Gastroesophageal sphincter (tissue), 4 donors: ENCODE results near the gene BAX. TPM values are rescaled to one million over a fixed set of nuclear protein-coding genes. Genes with fewer than 3 reads are reported as not detected.

Experiments used
- ATAC-seq: fragments of 150-250 bp; one replicate; pipeline ENCODE4 v1.9.1; 2016; ENCODE audit warnings: mild to moderate bottlenecking, moderate library complexity
- H3K27ac ChIP-seq, 4 donors: fragments of 200-600 bp; sonication (generic) in 3 of 4; 1 replicate in 3 of 4; 2 replicates in 1 of 4; pipeline ENCODE4 v1.5.1; 2016 to 2019
- H3K27me3 ChIP-seq: fragments of 200-600 bp; sonication (generic); one replicate; pipeline ENCODE4 v1.5.1; 2019
- H3K36me3 ChIP-seq, 2 donors: fragments of 200-600 bp; sonication (generic); one replicate each; pipeline ENCODE4 v1.5.1; 2019; ENCODE audit warnings: control low read depth in 1 of 2
- H3K4me1 ChIP-seq, 3 donors: fragments of 200-600 bp; sonication (generic); 1 replicate in 2 of 3; 2 replicates in 1 of 3; pipeline ENCODE4 v1.5.1; 2016 to 2019; ENCODE audit warnings: control low read depth in 2 of 3
- H3K4me3 ChIP-seq, 2 donors: fragments of 200-600 bp; sonication (generic); one replicate each; pipeline ENCODE4 v1.5.1; 2019; ENCODE audit warnings: mild to moderate bottlenecking in 1 of 2, moderate library complexity in 1 of 2
- H3K9me3 ChIP-seq, 3 donors: fragments of 200-600 bp; sonication (generic); one replicate each; pipeline ENCODE4 v1.5.1; 2017 to 2019; ENCODE audit warnings: control low read depth in 2 of 3
- EP300 ChIP-seq: sonication (generic); formaldehyde crosslinking; IDR thresholded peaks from one replicate; pipeline ENCODE4 v1.6.1; 2017; ENCODE audit warnings: antibody characterized with exemption, mild to moderate bottlenecking
- POLR2A ChIP-seq, 2 donors: fragments of 450-650 bp; IDR thresholded peaks; one replicate each; pipeline ENCODE4 v1.6.1; 2017; ENCODE audit warnings: antibody characterized with exemption in 2 of 2, mild to moderate bottlenecking in 2 of 2, moderate library complexity in 1 of 2
- POLR2AphosphoS5 ChIP-seq: sonication (generic); formaldehyde crosslinking; IDR thresholded peaks from one replicate; pipeline ENCODE4 v1.6.1; 2017; ENCODE audit warnings: antibody characterized with exemption
- WGBS, 2 donors: methylation state at CpG; one replicate each; pipeline ENCODE4 v1.1.5; 2018; ENCODE audit warnings: low coverage in 1 of 2; 5-methylcytosine and 5-hydroxymethylcytosine counted together
- total RNA-seq, 4 donors: library from RNA; depleted of rRNA; stranded (reverse); fragments of >200 nt; gene quantifications; one replicate each; pipeline ENCODE4 v1.1.0, GENCODE V29; 2016
- TF ChIP-seq, protein P1 (sequence below), 4 experiments: fragments of 200-600 bp in 2 of 4; fragments of 450-650 bp in 2 of 4; sonication (generic) in 1 of 4; IDR thresholded peaks; one replicate each; pipeline ENCODE4 v1.5.1; 2017 to 2019; ENCODE audit warnings: antibody characterized with exemption in 4 of 4, mild to moderate bottlenecking in 2 of 4, moderate library complexity in 2 of 4

Gene BAX
- total RNA-seq, 4 donors from 2014 or later, result 31.5 to 40.8 (median 34.8) TPM

DNA sequence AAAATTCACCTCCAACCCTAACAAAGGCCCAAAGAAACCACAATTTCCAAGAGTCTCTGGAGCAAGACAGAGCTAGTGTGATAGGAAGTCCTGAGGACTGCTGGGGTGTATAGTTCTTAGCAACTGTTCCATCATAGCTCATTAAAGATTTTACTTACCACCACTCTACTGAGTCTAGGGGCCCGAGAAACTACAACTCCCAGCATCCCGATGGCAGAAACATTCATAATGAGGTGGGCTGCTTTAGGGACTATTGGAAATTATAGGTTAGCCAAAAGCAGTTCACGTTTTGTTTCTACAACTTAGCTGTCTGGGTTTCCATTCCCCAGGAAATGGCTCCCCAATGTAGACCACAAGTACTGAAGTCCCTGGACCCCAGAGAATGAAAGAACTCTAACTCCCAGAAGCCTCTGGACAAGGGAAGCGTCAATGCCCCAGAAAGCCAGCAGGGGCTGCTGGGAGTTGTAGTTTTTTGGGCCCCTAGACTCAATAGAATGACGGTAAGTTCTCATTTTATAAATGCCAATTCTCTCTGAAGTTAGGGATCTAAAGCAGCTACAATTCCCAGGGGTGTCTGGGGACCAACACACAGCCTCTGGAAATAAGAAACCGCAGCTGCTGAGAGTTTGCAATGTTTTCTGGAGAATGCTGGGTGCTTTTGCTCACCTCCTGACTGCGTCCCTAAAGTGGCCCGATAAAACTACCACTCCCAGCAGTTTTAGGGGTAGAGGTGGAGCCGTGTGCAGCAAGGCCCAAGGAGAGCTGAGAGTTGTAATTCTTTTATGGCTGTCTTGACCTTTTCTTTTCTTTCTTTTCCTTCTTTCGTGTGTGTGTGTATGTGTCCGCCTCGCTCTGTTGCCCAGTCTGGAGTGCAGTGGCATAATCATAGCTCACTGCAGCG is 21.5 kb downstream of the BAX start:
- no peaks in the 10 kb centered on the region for H3K27me3 ChIP-seq
- H3K36me3 ChIP-seq, result peaks cover 0 to 75% of the 10 kb centered on the region in 2 donors
- no peaks in the 10 kb centered on the region for H3K9me3 ChIP-seq
- peaks cover 0 to 24% (median 4%) of the 10 kb centered on the region in 3 donors for H3K4me1 ChIP-seq
- no peak for ATAC-seq
- no peak for TF ChIP-seq EP300
- TF ChIP-seq, protein P1, sequence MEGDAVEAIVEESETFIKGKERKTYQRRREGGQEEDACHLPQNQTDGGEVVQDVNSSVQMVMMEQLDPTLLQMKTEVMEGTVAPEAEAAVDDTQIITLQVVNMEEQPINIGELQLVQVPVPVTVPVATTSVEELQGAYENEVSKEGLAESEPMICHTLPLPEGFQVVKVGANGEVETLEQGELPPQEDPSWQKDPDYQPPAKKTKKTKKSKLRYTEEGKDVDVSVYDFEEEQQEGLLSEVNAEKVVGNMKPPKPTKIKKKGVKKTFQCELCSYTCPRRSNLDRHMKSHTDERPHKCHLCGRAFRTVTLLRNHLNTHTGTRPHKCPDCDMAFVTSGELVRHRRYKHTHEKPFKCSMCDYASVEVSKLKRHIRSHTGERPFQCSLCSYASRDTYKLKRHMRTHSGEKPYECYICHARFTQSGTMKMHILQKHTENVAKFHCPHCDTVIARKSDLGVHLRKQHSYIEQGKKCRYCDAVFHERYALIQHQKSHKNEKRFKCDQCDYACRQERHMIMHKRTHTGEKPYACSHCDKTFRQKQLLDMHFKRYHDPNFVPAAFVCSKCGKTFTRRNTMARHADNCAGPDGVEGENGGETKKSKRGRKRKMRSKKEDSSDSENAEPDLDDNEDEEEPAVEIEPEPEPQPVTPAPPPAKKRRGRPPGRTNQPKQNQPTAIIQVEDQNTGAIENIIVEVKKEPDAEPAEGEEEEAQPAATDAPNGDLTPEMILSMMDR (IDR thresholded peaks at IDR 0.05), result peak in 3 of 4 experiments; percentile 22 to 25 (median 23)
- H3K27ac ChIP-seq, result peak overlapping the region in 1 of 4 donors; percentile 19
- H3K4me3 ChIP-seq, result no peak overlapping the region
- 77 to 94% methylated on average over 8 to 11 of the region's 13 CpGs for WGBS, 2 donors

DNA sequence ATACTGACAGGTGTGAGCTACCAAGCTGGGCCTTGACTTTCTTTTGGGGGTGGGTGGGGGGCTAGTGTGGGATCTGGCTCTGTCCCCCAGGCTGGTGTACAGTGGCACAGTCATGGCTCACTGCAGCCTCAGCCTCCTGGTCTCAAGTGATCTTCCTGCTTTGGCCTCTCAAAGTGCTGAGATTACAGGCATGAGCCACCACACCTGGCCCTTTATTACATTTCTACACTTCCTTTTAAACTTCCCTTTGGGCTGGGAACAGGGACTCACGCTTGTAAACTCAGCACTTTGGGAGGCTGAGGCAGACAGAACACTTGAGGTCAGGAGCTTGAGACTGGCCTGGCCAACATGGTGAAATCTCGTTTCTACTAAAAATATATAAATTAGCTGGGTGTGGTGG is 22.4 kb downstream of the BAX start:
- Histone ChIP-seq H3K4me1 (peaks cover 0 to 23% (median 4%) of the 10 kb centered on the region in 3 donors), H3K4me3 (no peak overlapping the region), H3K27ac (peak overlapping the region in 2 of 4 donors; percentile 11 to 85), H3K9me3 (no peaks in the 10 kb centered on the region), H3K27me3 (no peaks in the 10 kb centered on the region), H3K36me3 (peaks cover 0 to 77% of the 10 kb centered on the region in 2 donors)
- TF ChIP-seq EP300, result no peak
- no peak for TF ChIP-seq POLR2AphosphoS5
- TF ChIP-seq, protein P1 (IDR thresholded peaks at IDR 0.05), result no peak
- ATAC-seq, result no peak
- WGBS, 2 donors, result 72% methylated on average over 2 of the region's 2 CpGs; no CpG with 5 or more reads in 1 of the 2 donors

DNA sequence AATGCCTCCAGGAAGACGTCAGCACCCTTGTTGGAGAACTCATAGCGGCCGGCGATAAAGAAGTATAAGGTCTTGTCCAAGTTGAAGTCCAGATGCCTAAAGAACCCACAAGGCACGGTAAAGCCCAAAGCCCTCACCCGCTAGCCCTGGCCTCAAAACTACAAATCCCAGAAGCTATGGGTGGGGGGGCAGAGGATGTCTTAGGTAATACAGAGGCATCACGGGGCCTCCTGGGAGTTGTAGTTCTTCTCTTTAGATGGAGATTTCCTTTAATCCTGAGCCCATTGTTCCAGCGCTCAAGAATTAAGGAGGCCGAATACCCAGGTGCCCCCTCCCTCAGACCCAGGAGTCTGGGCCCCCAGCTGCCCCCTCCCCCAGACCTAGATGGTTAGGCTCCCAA is 27.6 kb downstream of the BAX start:
- TF ChIP-seq POLR2AphosphoS5, result no peak
- no peak for TF ChIP-seq POLR2A (IDR thresholded peaks at IDR 0.05)
- TF ChIP-seq, protein P1 (IDR thresholded peaks at IDR 0.05), result no peak
- TF ChIP-seq EP300, result no peak
- H3K27me3 ChIP-seq, result no peaks in the 10 kb centered on the region
- peaks cover 0 to 84% of the 10 kb centered on the region in 2 donors for H3K36me3 ChIP-seq
- no peaks in the 10 kb centered on the region for H3K9me3 ChIP-seq
- no peak for ATAC-seq
- no peak overlapping the region for H3K4me3 ChIP-seq
- H3K4me1 ChIP-seq, result peaks cover 0 to 23% (median 4%) of the 10 kb centered on the region in 3 donors
- WGBS, 2 donors, result 74% methylated on average over 6 of the region's 9 CpGs; no CpG with 5 or more reads in 1 of the 2 donors
- no peak overlapping the region for H3K27ac ChIP-seq

DNA sequence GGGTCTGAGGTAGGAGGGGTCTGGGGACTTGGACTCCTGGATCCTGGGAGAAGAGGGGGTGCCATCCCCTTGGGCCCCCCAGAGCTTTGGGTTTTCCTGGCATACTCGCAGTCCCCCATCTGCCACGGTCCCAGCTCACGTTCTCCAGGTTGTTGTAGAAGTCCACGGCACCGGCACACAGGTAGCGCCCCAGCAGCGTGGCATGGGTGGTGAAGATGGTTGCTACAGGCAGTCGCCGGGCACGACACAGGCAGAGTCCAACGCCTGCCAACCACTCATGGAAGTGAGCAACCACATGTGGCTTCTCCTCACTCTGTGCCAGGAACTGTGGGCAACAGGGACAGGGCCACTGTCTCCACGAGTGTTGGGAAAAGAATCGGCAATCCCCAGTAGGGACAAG is 31.0 kb downstream of the BAX start:
- Histone ChIP-seq H3K27me3 (no peaks in the 10 kb centered on the region), H3K4me1 (peaks cover 0 to 12% (median 6%) of the 10 kb centered on the region in 3 donors), H3K9me3 (no peaks in the 10 kb centered on the region), H3K27ac (peak overlapping the region in 1 of 4 donors; percentile 19), H3K4me3 (no peak overlapping the region), H3K36me3 (peaks cover 0 to 97% of the 10 kb centered on the region in 2 donors)
- 100% methylated on average over 4 of the region's 13 CpGs; no CpG with 5 or more reads in 1 of the 2 donors for WGBS, 2 donors
- ATAC-seq, result no peak
- no peak for TF ChIP-seq POLR2A (IDR thresholded peaks at IDR 0.05)
- TF ChIP-seq, protein P1 (IDR thresholded peaks at IDR 0.05), result no peak
- TF ChIP-seq EP300, result no peak
- TF ChIP-seq POLR2AphosphoS5, result no peak
